Stimulated activated CD8-positive, alpha-beta memory T cell treated with anti-CD3 and anti-CD28 coated beads, Interleukin-4, amount 100 ng/mL, for 48 hours (primary cell): ENCODE measurements around the gene DST.
"Not testable (repeated sequence)": the region's sequence is repeated elsewhere in the genome, so short reads cannot be mapped to it uniquely, and the experiment has no call there.

Source experiments
- DNase-seq: peaks from one replicate; pipeline ENCODE4 v3.0.0-alpha.2; 2020

The DST gene

GRCh38 chr6:56570413-56571359 lies 72.0 kb downstream of the DST start:
- no peak for DNase-seq

- DNase-seq, result no peak
These were observed 75.2 kb downstream of the DST start for GRCh38 chr6:56567501-56567900.

- DNase-seq, result not testable (repeated sequence)
These were observed 80.0 kb downstream of the DST start for GRCh38 chr6:56562730-56563129.

GRCh38 chr6:56556751-56557540 lies 85.7 kb downstream of the DST start:
- no peak for DNase-seq

GRCh38 chr6:56555438-56555872 lies 87.2 kb downstream of the DST start:
- no peak for DNase-seq

- DNase-seq, result no peak
These were observed 90.2 kb downstream of the DST start for GRCh38 chr6:56552187-56553130.

GRCh38 chr6:56551409-56552120 lies 91.1 kb downstream of the DST start:
- no peak for DNase-seq

GRCh38 chr6:56550301-56550700 lies 92.4 kb downstream of the DST start:
- no peak for DNase-seq

GRCh38 chr6:56549014-56549413 lies 93.7 kb downstream of the DST start:
- DNase-seq, result no peak

GRCh38 chr6:56547687-56548086 lies 95.0 kb downstream of the DST start:
- no peak for DNase-seq

- DNase-seq, result peak; percentile 80
These were observed 100.0 kb downstream of the DST start for GRCh38 chr6:56542364-56543331.

GRCh38 chr6:56541741-56542360 lies 100.8 kb downstream of the DST start:
- DNase-seq, result no peak

- DNase-seq, result no peak
These were observed 101.6 kb downstream of the DST start for GRCh38 chr6:56541030-56541600.

- no peak for DNase-seq
These were observed 102.3 kb downstream of the DST start for GRCh38 chr6:56540232-56541029.

GRCh38 chr6:56539527-56540105 lies 103.1 kb downstream of the DST start:
- no peak for DNase-seq

- DNase-seq, result no peak
These were observed 103.8 kb downstream of the DST start for GRCh38 chr6:56538851-56539250.

GRCh38 chr6:56537223-56537770 lies 105.4 kb downstream of the DST start:
- no peak for DNase-seq

GRCh38 chr6:56536536-56536935 lies 106.2 kb downstream of the DST start:
- DNase-seq, result no peak
